Measurements from ENCODE around the gene SPECC1.

GRCh38 chr17:20084621-20085282 lies 75.6 kb downstream of the SPECC1 start:
- TF ChIP-seq CTCF (IDR thresholded peaks at IDR 0.05) (no peak), EZH2 (IDR thresholded peaks at IDR 0.05) (no peak)
